ENCODE data around the gene MOV10L1.

DNA sequence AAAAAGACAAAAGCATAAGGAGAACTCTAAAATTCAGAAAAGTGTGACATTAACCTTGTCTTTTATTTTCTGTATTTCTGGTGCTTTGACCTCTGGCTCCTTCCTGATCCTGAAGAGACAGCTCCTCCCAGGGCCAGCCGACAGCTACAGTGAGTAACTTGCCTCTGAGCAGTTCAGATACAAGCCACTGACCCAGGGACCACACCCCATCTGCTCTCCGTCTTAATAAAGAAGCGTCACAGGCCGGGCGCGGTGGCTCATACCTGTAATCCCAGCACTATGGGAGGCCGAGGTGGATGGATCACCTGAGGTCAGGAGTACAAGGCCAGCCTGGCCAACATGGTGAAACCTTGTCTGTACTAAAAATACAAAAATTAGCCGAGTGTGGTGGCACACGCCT, 11.0 kb upstream of the MOV10L1 start:
- TF ChIP-seq, protein P1, sequence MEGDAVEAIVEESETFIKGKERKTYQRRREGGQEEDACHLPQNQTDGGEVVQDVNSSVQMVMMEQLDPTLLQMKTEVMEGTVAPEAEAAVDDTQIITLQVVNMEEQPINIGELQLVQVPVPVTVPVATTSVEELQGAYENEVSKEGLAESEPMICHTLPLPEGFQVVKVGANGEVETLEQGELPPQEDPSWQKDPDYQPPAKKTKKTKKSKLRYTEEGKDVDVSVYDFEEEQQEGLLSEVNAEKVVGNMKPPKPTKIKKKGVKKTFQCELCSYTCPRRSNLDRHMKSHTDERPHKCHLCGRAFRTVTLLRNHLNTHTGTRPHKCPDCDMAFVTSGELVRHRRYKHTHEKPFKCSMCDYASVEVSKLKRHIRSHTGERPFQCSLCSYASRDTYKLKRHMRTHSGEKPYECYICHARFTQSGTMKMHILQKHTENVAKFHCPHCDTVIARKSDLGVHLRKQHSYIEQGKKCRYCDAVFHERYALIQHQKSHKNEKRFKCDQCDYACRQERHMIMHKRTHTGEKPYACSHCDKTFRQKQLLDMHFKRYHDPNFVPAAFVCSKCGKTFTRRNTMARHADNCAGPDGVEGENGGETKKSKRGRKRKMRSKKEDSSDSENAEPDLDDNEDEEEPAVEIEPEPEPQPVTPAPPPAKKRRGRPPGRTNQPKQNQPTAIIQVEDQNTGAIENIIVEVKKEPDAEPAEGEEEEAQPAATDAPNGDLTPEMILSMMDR (conservative IDR thresholded peaks at IDR 0.05; ENCODE audit: low read depth, low read length): no peak
- no peak for TF ChIP-seq EZH2phosphoT487 (IDR thresholded peaks at IDR 0.05; ENCODE audit: borderline replicate concordance, low read length)
